Endometrial microvascular endothelial cells (primary cell): Measurements from ENCODE around the gene DOK6. TPM values are rescaled to one million over a fixed set of nuclear protein-coding genes. Genes with fewer than 3 reads are reported as not detected.

Experiments
- in situ Hi-C: cut with HindIII; loops from 2 replicates; pipeline ENCODE4 v1.10.0; 2017; ENCODE audit warnings: low sequenced_read_pairs, low pct_unique_long_range_greater_than_20kb; ENCODE audit errors: inconsistent ontology term
- total RNA-seq: library from RNA; depleted of rRNA; stranded (reverse); fragments of >200 nt; gene quantifications from one replicate; pipeline ENCODE4 v1.2.3, GENCODE V29; 2015; ENCODE audit errors: inconsistent ontology term

Gene DOK6
- total RNA-seq, 1 donor from 2014 or later, result not detected

GRCh38 chr18:69523582-69523981 lies 122.9 kb downstream of the DOK6 start:
- in situ Hi-C loops, result no loop called here

- in situ Hi-C loops, result no loop called here
Measured at GRCh38 chr18:69528435-69528834, 127.7 kb downstream of the DOK6 start.

DNA sequence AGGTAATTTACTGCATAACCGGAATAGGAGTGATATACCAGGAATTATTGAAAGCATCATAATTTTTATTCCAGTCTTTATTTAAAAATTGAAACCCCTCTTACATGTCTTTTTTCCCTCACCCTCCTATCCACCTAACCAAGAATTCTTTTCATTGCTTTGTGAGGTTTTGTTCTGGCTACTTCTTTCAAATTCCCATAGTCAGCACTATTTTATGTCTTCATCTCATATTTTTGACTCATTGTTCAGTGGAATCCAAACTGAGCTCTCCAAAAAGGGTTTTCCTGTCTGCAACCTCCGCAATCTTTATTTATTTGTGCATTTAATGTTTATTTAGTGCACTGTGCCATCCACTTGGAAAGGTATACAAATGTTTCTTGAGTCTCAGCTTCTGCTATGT lies 128.5 kb downstream of the DOK6 start:
- in situ Hi-C loops, result no loop called here

DNA sequence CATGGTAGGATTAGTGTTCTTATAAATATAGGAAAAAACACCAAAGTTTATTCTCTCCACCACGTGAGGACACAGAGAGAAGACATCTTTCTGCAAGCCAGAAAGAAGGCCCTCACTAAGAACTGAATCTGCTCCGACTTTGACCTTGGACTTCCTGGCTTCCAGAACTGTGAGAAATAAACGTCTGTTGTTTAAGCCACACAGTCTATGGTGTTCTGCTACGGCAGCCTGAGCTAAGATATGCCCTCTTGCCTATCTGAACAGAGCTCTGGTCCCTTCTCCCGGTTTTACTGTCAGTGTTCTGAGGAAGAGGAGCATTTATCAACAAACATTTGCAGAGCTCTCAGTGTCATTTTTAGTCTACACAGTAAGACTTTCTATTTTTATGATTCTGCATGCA lies 131.3 kb downstream of the DOK6 start:
- in situ Hi-C loops, result no loop called here

- in situ Hi-C loops, result no loop called here
Measured at GRCh38 chr18:69537183-69537582, 136.5 kb downstream of the DOK6 start.

DNA sequence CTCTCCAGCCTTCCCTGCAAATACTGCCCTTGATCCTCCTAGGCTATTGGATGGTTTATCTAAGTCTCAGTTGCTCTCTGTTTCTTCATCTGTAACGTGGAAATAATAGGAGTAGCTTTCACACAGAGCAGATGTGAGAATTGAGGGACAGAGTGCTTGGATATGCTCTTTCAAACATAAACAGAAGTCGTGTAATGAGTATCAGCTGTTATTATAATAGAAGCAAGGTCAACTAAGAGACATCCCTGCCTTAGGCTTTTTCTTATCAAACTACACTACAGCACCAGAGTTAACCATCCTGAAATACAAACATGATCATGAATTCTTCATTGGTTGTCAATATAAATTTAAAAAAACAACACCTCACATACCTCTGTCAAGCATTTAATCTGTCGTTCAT lies 138.2 kb downstream of the DOK6 start:
- in situ Hi-C loops, result no loop called here

DNA sequence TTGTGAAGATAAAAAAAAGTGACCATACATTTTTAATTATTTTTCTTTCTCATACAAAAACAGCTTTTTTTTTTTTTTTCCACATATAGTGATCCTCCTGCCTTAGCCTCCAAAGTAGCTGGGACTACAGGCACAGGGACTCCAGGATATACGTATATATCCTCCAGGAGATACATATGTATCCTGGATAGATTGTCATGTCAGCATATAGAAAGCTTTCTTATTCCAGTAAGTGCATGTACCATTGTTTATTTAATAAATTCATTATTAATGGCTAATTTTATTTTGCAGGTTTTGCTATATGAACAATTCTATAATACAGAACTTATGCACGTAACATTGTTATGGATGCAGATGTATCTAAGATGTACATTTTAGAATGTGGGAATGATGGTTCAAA lies 138.7 kb downstream of the DOK6 start:
- in situ Hi-C loops, result no loop called here

DNA sequence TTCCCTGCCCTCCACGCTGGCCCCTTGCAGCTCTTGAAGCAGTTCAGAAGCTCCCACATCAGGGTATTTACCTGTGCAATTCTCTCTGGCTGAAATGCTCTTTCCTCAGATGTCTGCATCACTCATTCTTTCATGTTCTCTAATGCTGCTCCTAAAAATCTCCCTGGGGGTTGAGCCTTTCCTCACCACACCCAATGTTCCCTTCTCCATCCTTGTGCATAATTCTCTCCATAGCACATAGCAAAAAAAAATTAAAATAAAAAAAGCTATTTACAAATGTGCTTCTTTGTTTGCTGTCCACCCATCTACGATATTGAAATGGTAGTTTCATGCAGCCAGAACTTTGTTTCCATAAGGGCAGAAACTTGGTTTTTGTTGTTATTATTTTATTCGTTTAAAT lies 155.5 kb downstream of the DOK6 start:
- in situ Hi-C loops, result no loop called here

DNA sequence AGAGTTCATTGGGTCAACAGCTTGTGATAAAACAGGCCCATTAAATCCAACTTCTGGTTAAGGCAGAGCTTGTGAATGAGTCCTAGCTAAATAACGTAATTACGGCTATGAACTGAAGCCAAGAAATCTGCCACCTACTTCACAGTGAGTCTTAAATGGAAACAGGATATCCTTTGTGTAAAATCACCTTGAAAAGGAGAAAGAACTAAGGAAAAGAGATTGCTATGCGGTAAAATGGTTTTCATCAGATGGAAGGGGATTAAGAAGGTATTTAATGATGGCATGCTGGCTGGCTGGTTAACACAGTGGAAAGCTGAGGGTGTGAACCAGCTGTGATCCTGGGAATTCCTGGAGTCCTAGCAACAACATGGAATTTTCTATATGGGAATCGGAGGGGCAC lies 156.6 kb downstream of the DOK6 start:
- in situ Hi-C loops, result no loop called here

- in situ Hi-C loops, result no loop called here
Measured at GRCh38 chr18:69558052-69558451, 157.4 kb downstream of the DOK6 start.

DNA sequence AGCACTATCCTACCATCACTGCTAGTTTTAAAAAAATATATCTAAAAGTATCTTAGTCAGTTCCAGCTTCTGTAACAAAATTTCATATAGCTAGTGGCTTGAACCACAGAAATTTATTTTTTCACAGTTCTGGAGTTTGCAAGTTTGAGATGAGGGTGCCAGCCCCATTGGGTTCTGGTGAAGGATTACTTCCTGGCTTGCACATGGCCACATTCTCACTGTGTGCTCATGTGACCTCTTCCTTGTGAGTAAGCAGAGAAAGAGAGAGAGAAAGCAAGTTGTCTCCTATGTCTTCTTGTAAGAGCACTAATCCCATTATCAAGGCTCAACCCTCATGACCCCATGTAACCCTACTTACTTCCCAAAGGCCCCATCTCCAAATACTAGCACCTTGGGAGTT lies 158.9 kb downstream of the DOK6 start:
- in situ Hi-C loops, result no loop called here

GRCh38 chr18:69564602-69565001 lies 163.9 kb downstream of the DOK6 start:
- in situ Hi-C loops, result no loop called here

DNA sequence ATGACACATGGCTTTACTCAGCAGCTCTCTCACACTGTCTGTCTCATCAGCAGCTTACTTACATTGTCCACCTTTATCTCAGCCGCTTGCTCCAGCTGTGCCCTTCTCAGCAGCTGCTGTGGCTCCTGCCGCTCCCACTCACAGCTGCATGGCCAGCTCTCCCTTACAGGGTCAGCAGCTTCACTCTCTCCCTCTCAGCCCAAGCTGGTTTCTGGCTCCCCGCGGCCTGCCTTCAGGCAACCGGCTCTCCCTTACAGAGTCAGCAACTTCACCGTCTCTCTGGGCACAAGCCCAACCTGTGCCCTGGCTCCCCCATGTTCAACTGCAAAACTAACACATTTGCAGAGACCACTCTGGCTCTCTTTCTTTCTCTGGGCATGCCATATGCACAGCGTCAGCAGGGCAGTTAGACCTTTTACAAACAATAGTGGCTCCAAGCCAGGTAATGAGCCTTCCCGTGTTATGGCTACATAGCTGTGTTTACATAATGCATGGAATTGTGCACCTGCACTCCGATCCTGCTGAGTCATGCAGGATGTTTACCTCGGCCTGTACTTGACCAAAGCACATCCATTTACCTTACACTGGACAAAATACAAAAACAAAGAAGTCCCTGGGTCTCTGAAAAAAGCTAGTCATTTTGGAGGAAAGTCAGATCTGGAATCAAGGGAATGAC lies 167.3 kb downstream of the DOK6 start:
- in situ Hi-C loops, result no loop called here

DNA sequence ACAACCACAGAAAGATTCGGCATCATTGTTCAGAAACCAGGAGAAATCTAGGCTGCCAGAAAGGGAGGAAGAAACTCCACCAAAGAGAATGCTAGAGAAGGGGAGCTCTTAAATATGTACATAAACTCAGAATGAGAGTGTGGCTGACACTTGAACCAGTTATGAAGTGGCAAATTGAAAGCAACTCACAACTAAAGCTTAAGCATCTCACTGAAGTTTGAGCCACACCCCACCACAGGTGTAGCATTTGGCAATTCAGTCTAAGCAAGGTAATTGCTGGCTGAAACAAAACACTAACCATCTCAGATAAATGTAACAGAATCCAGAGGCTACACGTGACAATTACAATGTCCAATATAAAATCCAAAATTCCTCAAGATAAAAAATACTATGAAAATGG lies 168.4 kb downstream of the DOK6 start:
- in situ Hi-C loops, result no loop called here

DNA sequence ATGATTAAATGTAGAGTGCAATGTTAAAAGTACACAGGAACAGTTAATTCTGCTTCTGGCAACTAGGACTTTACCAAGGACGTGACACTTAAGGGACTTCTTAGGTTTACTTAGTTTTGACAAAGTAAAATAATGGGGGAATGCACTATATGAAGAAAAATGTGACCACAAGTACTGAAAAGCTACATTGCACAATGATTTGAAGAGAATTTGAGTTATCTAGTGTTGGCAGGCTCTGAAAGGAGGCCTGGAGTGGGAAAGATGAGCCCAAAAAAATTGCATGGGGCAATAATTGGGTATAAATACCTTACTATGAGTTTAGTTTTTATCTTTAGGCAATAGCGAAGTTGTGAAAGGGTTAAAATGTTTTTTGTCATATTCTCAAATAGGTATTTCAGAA lies 173.7 kb downstream of the DOK6 start:
- in situ Hi-C loops, result no loop called here

GRCh38 chr18:69580107-69580506 lies 179.4 kb downstream of the DOK6 start:
- in situ Hi-C loops, result no loop called here

- in situ Hi-C loops, result no loop called here
Measured at GRCh38 chr18:69584429-69584828, 183.7 kb downstream of the DOK6 start.

DNA sequence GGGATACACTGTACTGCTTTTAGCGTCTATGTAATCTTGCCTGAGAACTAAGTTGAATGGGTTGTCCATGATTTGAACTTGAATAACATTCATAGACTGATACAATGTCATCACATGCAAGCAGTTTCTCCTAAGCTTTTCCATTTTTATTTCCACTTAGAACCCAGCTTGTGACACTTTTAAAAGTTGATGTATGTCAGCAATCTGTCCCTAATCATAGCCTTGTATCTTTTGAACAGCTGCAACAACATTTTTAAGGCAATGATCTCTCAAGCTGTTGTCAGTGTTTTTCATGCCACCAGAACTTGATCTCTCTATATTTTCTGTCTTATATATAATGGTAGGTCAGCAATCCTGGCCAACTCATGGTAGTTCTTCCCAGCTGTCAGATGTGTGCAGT lies 185.0 kb downstream of the DOK6 start:
- in situ Hi-C loops, result no loop called here

- in situ Hi-C loops, result no loop called here
Measured at GRCh38 chr18:69586537-69586936, 185.8 kb downstream of the DOK6 start.

- in situ Hi-C loops, result no loop called here
Measured at GRCh38 chr18:69588301-69588700, 187.6 kb downstream of the DOK6 start.

- in situ Hi-C loops, result no loop called here
Measured at GRCh38 chr18:69590150-69590549, 189.5 kb downstream of the DOK6 start.
